GM18517 (cell line): ENCODE measurements around the gene SF3B5.
A peak's percentile ranks its signal among the peaks of the same experiment; 100 is the strongest.
"Not testable (repeated sequence)": the region's sequence is repeated elsewhere in the genome, so short reads cannot be mapped to it uniquely, and the experiment has no call there.

ENCODE experiments used
- ATAC-seq: cut with Tn5 transposase; IDR thresholded peaks from one replicate; pipeline ENCODE4 v1.9.1; 2021; ENCODE audit warnings: mild to moderate bottlenecking, moderate library complexity; ENCODE audit not compliant: unreplicated experiment

Gene SF3B5

DNA sequence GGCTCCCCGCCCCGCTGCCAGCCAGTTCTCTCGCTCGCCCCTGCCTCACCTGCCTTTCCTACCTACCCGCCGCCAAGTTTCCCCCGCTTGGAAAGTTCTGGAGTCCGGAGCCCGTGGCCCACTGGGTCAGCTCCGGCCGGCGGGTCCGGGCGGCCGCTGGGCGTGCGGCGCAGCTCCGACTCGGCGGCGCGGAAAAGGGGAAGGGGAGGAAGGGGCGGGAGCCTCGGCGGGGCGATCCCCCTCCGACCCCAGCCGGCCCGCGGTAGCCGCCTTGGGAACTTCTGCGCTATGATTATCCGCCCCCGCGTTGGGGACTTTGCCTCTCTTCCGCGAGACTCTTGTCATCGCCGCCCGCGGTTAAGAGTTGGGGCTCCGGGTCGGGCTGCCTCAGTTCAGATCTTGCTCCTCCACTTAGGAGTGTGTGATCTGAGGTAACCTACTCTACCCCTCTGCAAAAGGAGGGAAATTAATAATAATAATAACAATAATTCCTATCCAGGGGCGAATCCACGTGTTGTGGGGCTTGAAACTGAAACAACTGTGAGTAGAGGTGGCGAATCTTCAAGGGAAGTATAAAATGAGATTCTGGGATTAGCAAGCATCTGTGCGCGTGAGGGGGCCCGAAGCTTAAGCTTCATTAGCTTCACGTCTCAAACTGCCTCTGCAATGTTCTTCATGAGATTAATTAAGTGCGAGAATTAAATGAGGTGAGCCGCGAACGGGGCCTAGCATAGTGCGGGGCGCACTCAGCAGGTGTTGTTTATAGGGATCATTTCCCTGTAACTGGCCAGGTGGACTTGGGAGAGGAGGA lies 30.8 kb downstream of the SF3B5 start:
- ATAC-seq, result peak; percentile 20

DNA sequence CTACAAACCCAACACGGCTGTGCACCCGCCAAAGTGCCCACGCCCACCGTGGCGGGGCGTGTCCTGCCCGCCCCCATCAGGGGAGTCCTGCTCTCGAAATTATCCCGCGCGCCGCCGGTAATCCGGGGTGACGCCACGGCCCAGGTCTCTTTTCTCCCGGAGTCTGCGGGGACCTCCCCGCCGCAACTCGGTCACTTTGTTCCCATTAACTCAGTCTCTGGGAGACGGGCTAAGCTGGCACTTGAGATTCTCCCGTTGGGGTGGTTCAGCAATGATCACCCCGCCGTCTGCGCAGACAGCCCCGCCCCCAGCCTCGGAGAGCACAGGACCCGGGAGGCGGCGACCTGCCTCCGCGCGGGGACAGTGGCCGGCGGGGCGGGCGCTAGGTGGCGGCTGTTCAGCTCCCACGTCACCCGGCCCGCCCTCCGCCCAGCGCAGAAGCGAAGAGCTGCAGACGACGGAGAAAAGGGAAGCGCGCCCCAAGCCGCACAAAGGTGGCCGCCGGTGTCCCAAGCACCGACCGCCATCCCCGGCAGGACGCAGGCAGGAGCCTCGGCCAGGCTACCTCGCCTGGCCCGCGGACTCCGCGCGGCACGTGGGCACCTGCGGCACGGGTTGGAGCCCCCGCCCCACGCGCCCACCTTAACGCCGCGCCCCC lies 31.5 kb downstream of the SF3B5 start:
- peak; percentile 72 for ATAC-seq

DNA sequence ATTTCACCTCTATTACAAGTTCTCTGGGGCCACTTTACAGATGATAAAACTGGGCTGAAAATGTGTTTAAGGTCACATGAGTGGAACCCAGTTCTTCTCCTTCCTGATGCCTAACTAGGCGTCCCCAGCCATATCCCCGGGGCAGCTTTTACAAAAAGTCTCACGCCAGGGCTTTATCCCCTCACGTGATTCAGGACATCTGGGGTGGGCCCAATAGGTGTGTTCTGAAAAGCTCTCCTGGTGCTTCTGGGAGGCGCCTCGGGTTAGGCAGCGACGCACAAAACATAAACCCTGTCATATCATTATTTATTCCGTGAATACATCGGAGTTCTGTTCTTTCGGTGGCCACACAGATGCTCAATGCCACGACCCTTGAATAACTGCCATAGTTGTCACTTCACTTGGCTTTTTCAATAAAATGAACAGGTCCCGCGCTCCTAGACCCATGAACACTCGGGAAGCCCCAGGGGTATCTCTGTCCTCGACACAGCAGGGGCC lies 32.1 kb downstream of the SF3B5 start:
- no peak for ATAC-seq

DNA sequence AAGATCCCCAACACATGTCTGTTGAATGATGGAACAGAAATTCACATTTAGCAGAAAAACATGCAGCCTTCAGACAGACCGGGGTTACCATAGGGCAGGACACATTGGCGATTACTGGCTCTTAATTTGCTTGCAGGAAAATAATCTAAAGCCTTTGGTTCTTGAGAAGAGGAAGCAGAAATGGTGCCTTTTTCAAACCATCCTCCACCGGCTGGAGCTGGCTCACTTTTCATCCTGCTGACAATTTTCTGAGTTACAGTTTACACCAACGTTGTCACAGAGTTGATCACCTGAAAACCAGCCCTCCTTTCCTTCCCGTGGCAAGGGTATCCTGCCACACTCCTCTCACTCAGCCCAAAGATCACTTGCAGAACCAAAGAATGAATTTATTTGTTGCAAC lies 32.6 kb downstream of the SF3B5 start:
- ATAC-seq, result no peak

DNA sequence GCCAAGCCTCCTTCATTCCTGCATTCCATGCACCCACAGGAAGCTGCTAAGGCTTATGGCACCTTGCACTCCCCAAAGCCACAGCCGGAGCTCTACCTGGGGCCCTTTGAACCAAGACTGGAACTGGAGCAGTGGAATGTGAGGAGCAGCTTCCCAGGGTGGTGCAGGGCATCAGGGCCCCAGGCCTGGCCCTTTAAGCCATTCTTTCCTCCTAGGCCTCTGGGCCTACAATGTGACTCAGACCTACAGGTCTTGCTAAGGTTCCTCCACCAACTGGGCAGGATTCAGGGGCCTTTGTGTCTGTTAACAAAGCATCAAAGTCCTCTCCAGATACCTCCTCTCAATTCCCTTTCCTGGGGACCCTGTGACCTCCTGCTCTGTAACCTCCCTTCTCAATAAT lies 36.2 kb downstream of the SF3B5 start:
- no peak for ATAC-seq

DNA sequence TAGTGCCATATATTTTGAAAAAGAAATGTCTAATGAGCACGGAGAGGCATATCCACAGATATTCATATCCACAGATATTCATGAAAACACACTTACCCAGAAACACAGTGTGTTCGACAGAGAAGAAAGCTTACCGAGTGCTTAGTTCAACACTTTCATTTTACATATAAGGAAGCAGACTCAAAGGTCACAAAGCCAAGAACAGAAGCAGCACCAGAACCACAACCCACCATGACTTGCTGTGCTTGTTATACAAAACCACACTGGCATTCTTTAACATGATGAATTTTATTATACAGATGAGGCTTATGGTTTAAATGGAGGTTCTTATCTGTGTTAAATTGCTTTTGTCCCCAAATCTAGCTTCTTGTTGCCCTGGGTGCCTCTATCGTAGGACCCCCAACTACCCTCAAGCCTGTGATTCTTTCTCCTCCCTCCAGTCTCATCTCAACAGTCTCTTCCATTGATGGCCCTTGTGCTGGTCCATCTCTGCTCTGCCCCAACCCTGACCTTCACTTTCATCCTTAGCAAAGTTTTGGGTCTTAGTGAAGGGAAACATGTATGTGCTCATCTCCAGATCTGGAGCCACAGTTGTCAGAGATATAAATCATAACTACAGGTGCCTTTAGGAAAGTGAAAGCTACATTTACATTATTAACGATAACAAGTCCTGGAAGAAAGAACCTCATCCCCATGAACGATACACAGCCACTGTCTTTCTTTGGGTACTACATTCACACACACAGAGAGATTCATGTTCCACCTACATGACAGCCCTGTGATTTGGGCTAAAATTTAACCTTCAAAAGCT lies 40.0 kb downstream of the SF3B5 start:
- ATAC-seq, result peak; percentile 91

DNA sequence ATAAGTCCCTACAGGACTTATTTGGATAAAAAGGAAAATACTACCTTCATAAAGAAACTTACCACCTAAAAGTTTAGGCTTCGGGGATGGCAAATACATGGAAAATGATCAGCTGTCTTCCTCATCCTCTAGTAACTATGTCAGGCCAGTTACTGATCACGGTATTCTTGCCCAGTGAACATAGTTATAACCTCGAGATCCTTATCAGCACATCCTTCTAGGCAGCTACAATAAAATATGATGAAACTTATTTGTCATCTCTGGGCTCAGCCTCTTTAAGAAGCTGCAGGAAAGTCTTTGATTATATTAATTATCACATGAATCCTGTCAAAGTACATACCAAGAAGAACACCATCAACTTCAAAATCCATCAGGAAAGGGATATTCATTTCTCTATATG lies 41.8 kb downstream of the SF3B5 start:
- ATAC-seq, result no peak

DNA sequence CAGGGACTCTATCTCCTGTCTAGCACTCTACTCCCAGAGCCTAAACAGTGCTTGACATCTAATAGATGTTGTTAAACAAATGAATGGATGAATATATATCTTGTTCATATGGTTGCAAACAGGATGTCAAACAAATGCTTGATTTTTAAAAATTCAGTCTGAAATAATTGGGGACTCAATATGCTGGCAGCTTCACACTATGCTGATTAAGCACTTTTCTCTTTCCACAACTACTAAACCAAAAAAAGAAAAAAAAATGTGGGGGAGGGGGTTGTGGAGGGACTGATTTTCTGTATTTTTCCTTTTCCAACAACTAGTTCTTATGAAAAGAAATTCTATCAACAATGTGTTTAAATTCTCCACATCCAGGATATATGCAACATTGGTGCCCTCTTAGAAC lies 42.9 kb downstream of the SF3B5 start:
- ATAC-seq, result no peak

DNA sequence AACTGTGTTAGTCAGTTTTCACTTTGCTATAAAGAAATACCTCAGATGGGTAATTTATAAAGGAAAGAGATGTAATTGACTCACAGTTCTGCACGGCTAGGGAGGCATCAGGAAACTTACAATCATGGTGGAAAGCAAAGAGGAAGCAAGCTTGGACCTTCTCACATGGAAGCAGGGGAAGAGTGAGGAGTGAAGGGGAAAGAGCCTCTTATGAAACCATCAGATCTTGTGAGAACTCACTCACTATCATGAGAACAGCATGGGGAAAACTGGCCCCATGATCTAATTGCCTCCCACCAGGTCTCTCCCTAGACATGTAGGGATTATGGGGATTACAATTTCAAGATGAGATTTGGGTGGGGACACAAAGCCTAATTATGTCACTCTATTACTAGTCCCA lies 46.0 kb downstream of the SF3B5 start:
- ATAC-seq, result no peak

DNA sequence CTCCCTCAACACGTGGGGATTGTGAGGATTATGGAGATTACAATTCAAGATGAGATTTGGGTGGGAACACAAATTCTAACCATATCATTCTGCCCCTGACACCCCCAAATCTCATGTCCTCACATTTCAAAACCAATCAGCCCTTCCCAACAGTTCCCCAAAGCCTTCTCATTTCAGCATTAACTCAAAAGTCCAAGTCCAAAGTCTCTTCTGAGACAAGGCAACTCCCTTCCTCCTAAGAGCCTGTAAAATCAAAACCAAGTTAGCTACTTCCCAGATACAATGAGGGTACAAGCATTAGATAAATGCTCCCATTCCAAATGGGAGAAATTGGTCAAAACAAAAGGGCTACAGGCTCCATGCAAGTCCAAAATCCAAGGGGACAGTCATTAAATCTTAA lies 47.7 kb downstream of the SF3B5 start:
- ATAC-seq, result no peak

DNA sequence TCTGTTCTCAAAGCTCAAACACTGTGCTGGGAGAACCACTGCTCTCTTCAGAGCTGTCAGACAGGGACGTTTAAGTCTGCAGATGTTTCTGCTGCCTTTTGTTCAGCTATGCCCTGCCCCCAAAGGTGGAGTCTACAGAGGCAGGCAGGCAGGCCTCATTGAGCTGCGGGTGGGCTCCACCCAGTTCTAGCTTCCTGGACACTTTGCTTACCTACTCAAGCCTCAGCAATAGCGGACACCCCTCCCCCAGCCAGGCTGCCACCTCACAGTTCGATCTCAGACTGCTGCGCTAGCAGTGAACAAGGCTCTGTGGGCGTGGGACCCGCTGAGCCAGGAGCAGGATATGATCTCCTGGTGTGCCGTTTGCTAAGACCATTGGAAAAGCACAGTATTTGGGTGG lies 48.7 kb downstream of the SF3B5 start:
- not testable (repeated sequence) for ATAC-seq

DNA sequence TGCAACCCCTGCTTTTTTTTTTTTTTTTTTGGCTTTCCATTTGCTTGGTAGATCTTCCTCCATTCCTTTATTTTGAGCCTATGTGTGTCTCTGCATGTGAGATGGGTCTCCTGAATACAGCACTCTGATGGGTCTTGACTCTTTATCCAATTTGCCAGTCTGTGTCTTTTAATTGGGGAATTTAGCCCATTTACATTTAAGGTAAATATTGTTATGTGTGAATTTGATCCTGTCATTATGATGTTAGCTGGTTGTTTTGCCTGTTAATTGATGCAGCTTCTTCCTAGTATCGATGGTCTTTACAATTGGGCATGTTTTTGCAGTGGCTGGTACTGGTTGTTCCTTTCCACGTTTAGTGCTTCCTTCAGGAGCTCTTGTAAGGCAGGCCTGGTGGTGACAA lies 50.4 kb downstream of the SF3B5 start:
- not testable (repeated sequence) for ATAC-seq
